ENCODE measurements around the gene TSPAN33.

The TSPAN33 gene

GRCh38 chr7:129208667-129209066 is 64.2 kb downstream of the TSPAN33 start:
- no peaks in the 10 kb centered on the region for H3K36me3 ChIP-seq (replicated peaks)
- H3K4me3 ChIP-seq (ENCODE audit: low read depth, low read length): no peak overlapping the region
- no peak overlapping the region for H3K27ac ChIP-seq
- in situ Hi-C loops (cut with HindIII; ENCODE audit: low pct_ligation_motif_present, low sequenced_read_pairs): no loop called here
- H3K27me3 ChIP-seq (replicated peaks): no peaks in the 10 kb centered on the region
- no peak for TF ChIP-seq CTCF (IDR thresholded peaks at IDR 0.05; ENCODE audit: low read depth, low read length, missing control alignments)
- DNase-seq: no peak

GRCh38 chr7:129209067-129209926 is 64.8 kb downstream of the TSPAN33 start:
- Histone ChIP-seq H3K4me3 (ENCODE audit: low read depth, low read length) (no peak overlapping the region), H3K27ac (no peak overlapping the region), H3K27me3 (replicated peaks) (no peaks in the 10 kb centered on the region), H3K36me3 (replicated peaks) (no peaks in the 10 kb centered on the region)
- in situ Hi-C loops (cut with HindIII; ENCODE audit: low pct_ligation_motif_present, low sequenced_read_pairs): no loop called here
- TF ChIP-seq CTCF (IDR thresholded peaks at IDR 0.05; ENCODE audit: low read depth, low read length, missing control alignments): no peak
- no peak for DNase-seq

GRCh38 chr7:129210256-129210988 is 65.9 kb downstream of the TSPAN33 start:
- TF ChIP-seq CTCF (IDR thresholded peaks at IDR 0.05; ENCODE audit: low read depth, low read length, missing control alignments): peak; percentile 93
- Histone ChIP-seq H3K27me3 (replicated peaks) (no peaks in the 10 kb centered on the region), H3K27ac (no peak overlapping the region), H3K4me3 (ENCODE audit: low read depth, low read length) (no peak overlapping the region), H3K36me3 (replicated peaks) (no peaks in the 10 kb centered on the region)
- in situ Hi-C loops (cut with HindIII; ENCODE audit: low pct_ligation_motif_present, low sequenced_read_pairs): no loop called here
- peak; percentile 47 for DNase-seq

GRCh38 chr7:129210989-129211312 is 66.4 kb downstream of the TSPAN33 start:
- no peaks in the 10 kb centered on the region for H3K36me3 ChIP-seq (replicated peaks)
- DNase-seq: no peak
- H3K27ac ChIP-seq: no peak overlapping the region
- no peaks in the 10 kb centered on the region for H3K27me3 ChIP-seq (replicated peaks)
- in situ Hi-C loops (cut with HindIII; ENCODE audit: low pct_ligation_motif_present, low sequenced_read_pairs): no loop called here
- no peak for TF ChIP-seq CTCF (IDR thresholded peaks at IDR 0.05; ENCODE audit: low read depth, low read length, missing control alignments)
- H3K4me3 ChIP-seq (ENCODE audit: low read depth, low read length): no peak overlapping the region

- Histone ChIP-seq H3K27me3 (replicated peaks) (no peaks in the 10 kb centered on the region), H3K4me3 (ENCODE audit: low read depth, low read length) (no peak overlapping the region), H3K36me3 (replicated peaks) (no peaks in the 10 kb centered on the region), H3K27ac (no peak overlapping the region)
- no peak for DNase-seq
- no peak for TF ChIP-seq CTCF (IDR thresholded peaks at IDR 0.05; ENCODE audit: low read depth, low read length, missing control alignments)
- in situ Hi-C loops (cut with HindIII; ENCODE audit: low pct_ligation_motif_present, low sequenced_read_pairs): no loop called here
These were observed 67.6 kb downstream of the TSPAN33 start for GRCh38 chr7:129212126-129212525.

Measured in brain microvascular endothelial cell (primary cell).